Endodermal cell (in vitro differentiated cells): ENCODE measurements around the gene CDKL1. TPM values are rescaled to one million over a fixed set of nuclear protein-coding genes. Genes with fewer than 3 reads are reported as not detected.
"Not testable (repeated sequence)": the region's sequence is repeated elsewhere in the genome, so short reads cannot be mapped to it uniquely, and the experiment has no call there.

Source experiments
- DNase-seq: peaks from one replicate; pipeline ENCODE4 v3.0.0-alpha.2; 2017
- H3K27ac ChIP-seq: 2 replicates; pipeline ENCODE4 v1.5.1; 2013; ENCODE audit warnings: mild to moderate bottlenecking, low read depth, low read length, moderate library complexity
- H3K27me3 ChIP-seq: 2 replicates; pipeline ENCODE4 v1.6.1; 2013; ENCODE audit warnings: mild to moderate bottlenecking, low read length, moderate library complexity; ENCODE audit not compliant: insufficient read depth, control insufficient read depth, poor library complexity, severe bottlenecking
- H3K36me3 ChIP-seq: 2 replicates; pipeline ENCODE4 v1.7.0; 2013; ENCODE audit warnings: mild to moderate bottlenecking, low read length, moderate library complexity; ENCODE audit not compliant: control insufficient read depth, insufficient read depth
- H3K4me1 ChIP-seq: one replicate; pipeline ENCODE4 v1.7.0; 2013; ENCODE audit warnings: low read length; ENCODE audit not compliant: control insufficient read depth, insufficient read depth
- H3K4me3 ChIP-seq: 2 replicates; pipeline ENCODE4 v1.5.1; 2013; ENCODE audit warnings: mild to moderate bottlenecking, low read length, moderate library complexity
- H3K9ac ChIP-seq: 2 replicates; pipeline ENCODE4 v1.6.1; 2013; ENCODE audit warnings: mild to moderate bottlenecking, low read length, moderate library complexity; ENCODE audit not compliant: poor library complexity, severe bottlenecking; ENCODE audit errors: extremely low read depth
- H3K9me3 ChIP-seq: 2 replicates; pipeline ENCODE4 v1.6.1; 2013; ENCODE audit warnings: mild to moderate bottlenecking, low read length, moderate library complexity; ENCODE audit not compliant: control insufficient read depth
- H3K27ac Mint-ChIP-seq: 2 replicates; pipeline ENCODE4 v1.8.0; 2020; ENCODE audit warnings: mixed read lengths
- H3K27me3 Mint-ChIP-seq: 2 replicates; pipeline ENCODE4 v1.8.0; 2021; ENCODE audit warnings: mild to moderate bottlenecking, mixed read lengths; ENCODE audit not compliant: insufficient read depth
- H3K36me3 Mint-ChIP-seq: 2 replicates; pipeline ENCODE4 v1.8.0; 2020; ENCODE audit warnings: low read depth, mixed read lengths
- H3K4me1 Mint-ChIP-seq: 2 replicates; pipeline ENCODE4 v1.8.0; 2020; ENCODE audit warnings: mixed read lengths
- H3K4me3 Mint-ChIP-seq: 2 replicates; pipeline ENCODE4 v1.8.0; 2020; ENCODE audit warnings: mild to moderate bottlenecking, moderate library complexity, mixed read lengths
- H3K9me3 Mint-ChIP-seq: 2 replicates; pipeline ENCODE4 v1.8.0; 2020; ENCODE audit warnings: mild to moderate bottlenecking, mixed read lengths
- CTCF ChIP-seq: fragments of 200-600 bp; sonication (generic); conservative IDR thresholded peaks from 2 replicates; pipeline ENCODE4 v1.5.0; 2021; ENCODE audit warnings: antibody characterized with exemption, mild to moderate bottlenecking
- WGBS, 2 experiments: methylation state at CpG; one replicate each; pipeline versions ENCODE4 v1.1.5 to v1.1.7; 2013; ENCODE audit warnings: missing lambda C conversion rate in 2 of 2, mixed read lengths in 1 of 2; ENCODE audit not compliant: insufficient coverage in 1 of 2, insufficient read length in 1 of 2; 5-methylcytosine and 5-hydroxymethylcytosine counted together
- total RNA-seq, 2 donors: library from RNA; stranded (reverse); fragmentation: NEBNext Ultra II Directional in 1 of 2; extraction: Animal tissue kit (Norgen Biotek cat#: 25700) in 1 of 2; gene quantifications; 2 replicates in 1 of 2; 3 replicates in 1 of 2; pipeline ENCODE4 v1.2.1, GENCODE V29; 2021

CDKL1 gene
- total RNA-seq, 2 donors from 2014 or later: 1.5 to 2.6 TPM

- no peaks in the 10 kb centered on the region for H3K36me3 ChIP-seq
- Mint-ChIP-seq H3K27me3 (peaks cover 3% of the 10 kb centered on the region), H3K9me3 (peaks cover 4% of the 10 kb centered on the region), H3K4me1 (peaks cover 2% of the 10 kb centered on the region), H3K4me3 (no peak overlapping the region), H3K36me3 (no peaks in the 10 kb centered on the region), H3K27ac (no peak overlapping the region)
- H3K4me1 ChIP-seq: no peaks in the 10 kb centered on the region
- H3K27ac ChIP-seq: no peak overlapping the region
- 87 to 92% methylated on average over 3 to 4 of the region's 4 CpGs for WGBS, 2 experiments
- no peak for TF ChIP-seq CTCF
- H3K4me3 ChIP-seq: no peak overlapping the region
- no peaks in the 10 kb centered on the region for H3K27me3 ChIP-seq
- H3K9ac ChIP-seq: no peak overlapping the region
- no peaks in the 10 kb centered on the region for H3K9me3 ChIP-seq
- DNase-seq: no peak
Measured at GRCh38 chr14:50357753-50358395, 38.8 kb downstream of the CDKL1 start.

GRCh38 chr14:50357124-50357523 lies 39.6 kb downstream of the CDKL1 start:
- H3K36me3 Mint-ChIP-seq: no peaks in the 10 kb centered on the region
- H3K27ac Mint-ChIP-seq: no peak overlapping the region
- Histone ChIP-seq H3K36me3 (no peaks in the 10 kb centered on the region), H3K9me3 (no peaks in the 10 kb centered on the region), H3K4me3 (no peak overlapping the region), H3K4me1 (no peaks in the 10 kb centered on the region), H3K9ac (no peak overlapping the region), H3K27ac (no peak overlapping the region), H3K27me3 (no peaks in the 10 kb centered on the region)
- no peaks in the 10 kb centered on the region for H3K9me3 Mint-ChIP-seq
- H3K4me3 Mint-ChIP-seq: no peak overlapping the region
- H3K4me1 Mint-ChIP-seq: peaks cover 2% of the 10 kb centered on the region
- TF ChIP-seq CTCF: no peak
- H3K27me3 Mint-ChIP-seq: peaks cover 3% of the 10 kb centered on the region
- 82 to 94% methylated on average over 5 to 6 of the region's 6 CpGs for WGBS, 2 experiments
- no peak for DNase-seq

- H3K4me1 Mint-ChIP-seq, H3K4me3 Mint-ChIP-seq: not testable (repeated sequence)
Measured at GRCh38 chr14:50356283-50356682, 40.4 kb downstream of the CDKL1 start.

GRCh38 chr14:50355692-50356091 lies 41.0 kb downstream of the CDKL1 start:
- Histone ChIP-seq H3K9ac (no peak overlapping the region), H3K36me3 (no peaks in the 10 kb centered on the region), H3K27ac (no peak overlapping the region), H3K4me1 (no peaks in the 10 kb centered on the region), H3K27me3 (no peaks in the 10 kb centered on the region), H3K9me3 (no peaks in the 10 kb centered on the region), H3K4me3 (no peak overlapping the region)
- no peak overlapping the region for H3K4me3 Mint-ChIP-seq
- no peak for TF ChIP-seq CTCF
- H3K36me3 Mint-ChIP-seq: no peaks in the 10 kb centered on the region
- H3K4me1 Mint-ChIP-seq: peaks cover 2% of the 10 kb centered on the region
- no peaks in the 10 kb centered on the region for H3K9me3 Mint-ChIP-seq
- no peak for DNase-seq
- H3K27ac Mint-ChIP-seq: no peak overlapping the region
- WGBS, 2 experiments: 70 to 85% methylated on average over 1 of the region's 1 CpG
- H3K27me3 Mint-ChIP-seq: no peaks in the 10 kb centered on the region

More at GRCh38 chr14:50356283-50356682, 40.4 kb downstream of the CDKL1 start:
- not testable (repeated sequence) for H3K9me3 ChIP-seq, H3K36me3 ChIP-seq, H3K27me3 Mint-ChIP-seq, H3K27ac ChIP-seq, H3K9me3 Mint-ChIP-seq, H3K9ac ChIP-seq, H3K4me3 ChIP-seq, H3K27ac Mint-ChIP-seq, H3K4me1 ChIP-seq, DNase-seq, H3K27me3 ChIP-seq, H3K36me3 Mint-ChIP-seq
- 87 to 100% methylated on average over 1 to 3 of the region's 3 CpGs for WGBS, 2 experiments
